Breast epithelium (tissue), 4 donors: ENCODE data around the gene ANKS1B. TPM values are rescaled to one million over a fixed set of nuclear protein-coding genes. Genes with fewer than 3 reads are reported as not detected.

ENCODE experiments used
- DNase-seq, 2 donors: peaks; one replicate each; pipeline ENCODE4 v3.0.0-alpha.2; 2019; ENCODE audit warnings: low spot score in 2 of 2
- H3K27ac ChIP-seq, 2 donors: fragments of 200-600 bp; sonication (generic) in 1 of 2; one replicate each; pipeline ENCODE4 v1.5.1; 2016 to 2019; ENCODE audit warnings: mild to moderate bottlenecking in 1 of 2
- H3K27me3 ChIP-seq, 2 donors: fragments of 200-600 bp; sonication (generic) in 1 of 2; one replicate each; pipeline versions ENCODE4 v1.5.1 to v1.6.0; 2017 to 2019; ENCODE audit warnings: control low read depth in 1 of 2, mild to moderate bottlenecking in 1 of 2
- H3K36me3 ChIP-seq: fragments of 200-600 bp; one replicate; pipeline ENCODE4 v1.5.1; 2019
- H3K4me1 ChIP-seq, 2 donors: fragments of 200-600 bp; sonication (generic); one replicate each; pipeline ENCODE4 v1.5.1; 2016 to 2019; ENCODE audit warnings: control low read depth in 1 of 2
- H3K4me3 ChIP-seq, 3 donors: fragments of 200-600 bp; sonication (generic); 1 replicate in 2 of 3; 2 replicates in 1 of 3; pipeline ENCODE4 v1.5.1; 2016 to 2019; ENCODE audit warnings: mild to moderate bottlenecking in 3 of 3, moderate library complexity in 2 of 3
- H3K9me3 ChIP-seq, 2 donors: fragments of 200-600 bp; sonication (generic) in 1 of 2; one replicate each; pipeline ENCODE4 v1.5.1; 2016 to 2019; ENCODE audit warnings: control low read depth in 1 of 2
- CTCF ChIP-seq, 3 donors: fragments of 450-650 bp; IDR thresholded peaks; one replicate each; pipeline ENCODE4 v1.5.1; 2016 to 2017; ENCODE audit warnings: antibody characterized with exemption in 3 of 3, mild to moderate bottlenecking in 3 of 3, moderate library complexity in 3 of 3
- POLR2A ChIP-seq: fragments of 450-650 bp; IDR thresholded peaks from one replicate; pipeline ENCODE4 v1.6.1; 2016; ENCODE audit warnings: antibody characterized with exemption, mild to moderate bottlenecking, moderate library complexity
- POLR2AphosphoS5 ChIP-seq, 3 donors: sonication (generic); formaldehyde crosslinking; IDR thresholded peaks; one replicate each; pipeline ENCODE4 v1.6.1; 2017; ENCODE audit warnings: antibody characterized with exemption in 3 of 3
- intact Hi-C: fragments of 100-400 bp; cut with DNase I; formaldehyde crosslinking; loops from one replicate; pipeline ENCODE4 v1.15.1; 2023; ENCODE audit warnings: low total_unique reads
- total RNA-seq, 3 donors: library from RNA; depleted of rRNA; stranded (reverse); fragments of >200 nt; gene quantifications; one replicate each; pipeline ENCODE4 v1.1.0, GENCODE V29; 2016

ANKS1B gene
- total RNA-seq, 3 donors from 2014 or later, result 16.6 to 115 (median 32.4) TPM

- intact Hi-C loops, result no loop called here
- Histone ChIP-seq H3K27ac (no peak overlapping the region), H3K4me1 (no peaks in the 10 kb centered on the region), H3K27me3 (no peaks in the 10 kb centered on the region), H3K36me3 (no peaks in the 10 kb centered on the region), H3K9me3 (peaks cover 0 to 2% of the 10 kb centered on the region in 2 donors), H3K4me3 (no peak overlapping the region)
- no peak for DNase-seq
- no peak for TF ChIP-seq CTCF (IDR thresholded peaks at IDR 0.05)
- no peak for TF ChIP-seq POLR2AphosphoS5 (IDR thresholded peaks at IDR 0.05)
- no peak for TF ChIP-seq POLR2A
Observed at GRCh38 chr12:99278899-99279298, 705.8 kb downstream of the ANKS1B start.

- Histone ChIP-seq H3K4me1 (no peaks in the 10 kb centered on the region), H3K9me3 (peaks cover 0 to 2% of the 10 kb centered on the region in 2 donors), H3K36me3 (no peaks in the 10 kb centered on the region), H3K27ac (no peak overlapping the region), H3K27me3 (no peaks in the 10 kb centered on the region), H3K4me3 (no peak overlapping the region)
- intact Hi-C loops, result no loop called here
- TF ChIP-seq POLR2AphosphoS5 (IDR thresholded peaks at IDR 0.05) (no peak), POLR2A (no peak), CTCF (IDR thresholded peaks at IDR 0.05) (no peak)
- DNase-seq, result no peak
Observed at GRCh38 chr12:99277591-99278379, 707.0 kb downstream of the ANKS1B start.

GRCh38 chr12:99271071-99271470, 713.7 kb downstream of the ANKS1B start:
- Histone ChIP-seq H3K27me3 (no peaks in the 10 kb centered on the region), H3K36me3 (no peaks in the 10 kb centered on the region), H3K27ac (no peak overlapping the region), H3K4me1 (no peaks in the 10 kb centered on the region), H3K9me3 (no peaks in the 10 kb centered on the region), H3K4me3 (no peak overlapping the region)
- intact Hi-C loops, result no loop called here
- no peak for DNase-seq
- TF ChIP-seq POLR2A (no peak), CTCF (IDR thresholded peaks at IDR 0.05) (no peak), POLR2AphosphoS5 (IDR thresholded peaks at IDR 0.05) (no peak)

- no peak for TF ChIP-seq POLR2AphosphoS5 (IDR thresholded peaks at IDR 0.05)
- no peak for TF ChIP-seq POLR2A
- no peak for TF ChIP-seq CTCF (IDR thresholded peaks at IDR 0.05)
- intact Hi-C loops, result no loop called here
- H3K4me3 ChIP-seq, result no peak overlapping the region
Observed at GRCh38 chr12:99267038-99267437, 717.7 kb downstream of the ANKS1B start.

GRCh38 chr12:99265648-99266047, 719.1 kb downstream of the ANKS1B start:
- Histone ChIP-seq H3K27ac (no peak overlapping the region), H3K36me3 (no peaks in the 10 kb centered on the region), H3K4me3 (no peak overlapping the region), H3K4me1 (no peaks in the 10 kb centered on the region), H3K27me3 (no peaks in the 10 kb centered on the region), H3K9me3 (no peaks in the 10 kb centered on the region)
- intact Hi-C loops, result loop anchor here (2.0 kb wide), 1 partner anchor 79 kb away; no protein-coding TSS in a partner anchor
- no peak for DNase-seq
- no peak for TF ChIP-seq CTCF (IDR thresholded peaks at IDR 0.05)
- no peak for TF ChIP-seq POLR2A

More at GRCh38 chr12:99267038-99267437, 717.7 kb downstream of the ANKS1B start:
- no peaks in the 10 kb centered on the region for H3K4me1 ChIP-seq
- no peak overlapping the region for H3K27ac ChIP-seq
- no peaks in the 10 kb centered on the region for H3K9me3 ChIP-seq
- H3K36me3 ChIP-seq, result no peaks in the 10 kb centered on the region
- no peak for DNase-seq
- H3K27me3 ChIP-seq, result no peaks in the 10 kb centered on the region
